Mucosa of gallbladder (tissue), 1 donor: ENCODE results near the gene SHLD1. TPM values are rescaled to one million over a fixed set of nuclear protein-coding genes. Genes with fewer than 3 reads are reported as not detected.
A peak's percentile ranks its signal among the peaks of the same experiment; 100 is the strongest.
"Not testable (repeated sequence)": the region's sequence is repeated elsewhere in the genome, so short reads cannot be mapped to it uniquely, and the experiment has no call there.

Experiments
- DNase-seq: peaks from one replicate; pipeline ENCODE4 v3.0.0-alpha.2; 2020; ENCODE audit warnings: low spot score
- total RNA-seq: library from RNA; stranded (reverse); gene quantifications from one replicate; pipeline ENCODE4 v1.2.1, GENCODE V29; 2021
- donor health status: DM: no; HTN: no; CAD: no.

Gene SHLD1
- 12.1 TPM for total RNA-seq

DNA sequence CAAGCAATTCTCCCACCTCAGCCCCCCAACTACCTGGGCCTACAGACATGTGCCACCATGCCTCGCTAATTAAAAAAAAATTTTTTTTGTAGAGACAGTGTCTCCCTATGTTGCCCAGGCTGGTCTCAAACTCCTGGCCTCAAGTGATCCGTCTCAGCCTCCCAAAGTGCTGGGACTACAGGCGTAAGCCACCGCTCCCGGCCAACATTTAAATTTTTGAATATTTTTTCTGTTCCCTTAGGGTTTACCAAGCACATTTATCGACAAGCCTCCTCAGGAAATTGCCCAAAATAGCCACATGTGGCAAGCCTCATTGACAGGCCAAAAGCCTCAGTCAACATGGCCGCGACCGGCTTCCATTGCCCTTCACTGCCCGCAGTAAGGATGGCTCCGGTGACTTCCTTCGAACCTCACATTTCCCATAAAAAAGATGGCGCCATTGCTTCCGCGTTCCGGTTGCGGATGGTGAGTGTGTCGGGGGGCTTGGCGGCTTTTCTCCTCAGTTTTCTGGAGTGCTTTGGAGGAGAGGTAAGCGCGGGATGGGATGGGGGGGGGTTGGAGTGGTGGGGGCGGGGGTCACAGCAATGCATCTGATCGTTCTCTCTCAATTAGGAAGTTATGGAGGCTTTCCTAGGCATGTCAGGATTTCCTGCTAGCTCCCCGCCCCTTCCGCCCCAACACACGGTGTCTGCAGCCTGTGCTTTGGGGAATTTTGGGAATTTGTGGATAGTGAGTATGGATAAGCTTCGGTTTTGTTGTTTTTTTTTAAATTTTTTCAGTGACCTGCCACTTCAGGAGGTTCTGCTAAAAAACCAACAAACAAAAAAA is at the start of gene SHLD1:
Gene SHLD1, plus strand, starts transcription at position 450 of the 828 bp plus-strand sequence. CDS start 22,465 bp downstream, outside the sequence.
- peak; percentile 86 for DNase-seq

GRCh38 chr20:5702339-5702738 is 47.9 kb upstream of the SHLD1 start:
- DNase-seq = not testable (repeated sequence)

GRCh38 chr20:5703681-5704101 is 46.5 kb upstream of the SHLD1 start:
- DNase-seq = no peak

GRCh38 chr20:5705827-5706226 is 44.4 kb upstream of the SHLD1 start:
- DNase-seq = no peak

DNA sequence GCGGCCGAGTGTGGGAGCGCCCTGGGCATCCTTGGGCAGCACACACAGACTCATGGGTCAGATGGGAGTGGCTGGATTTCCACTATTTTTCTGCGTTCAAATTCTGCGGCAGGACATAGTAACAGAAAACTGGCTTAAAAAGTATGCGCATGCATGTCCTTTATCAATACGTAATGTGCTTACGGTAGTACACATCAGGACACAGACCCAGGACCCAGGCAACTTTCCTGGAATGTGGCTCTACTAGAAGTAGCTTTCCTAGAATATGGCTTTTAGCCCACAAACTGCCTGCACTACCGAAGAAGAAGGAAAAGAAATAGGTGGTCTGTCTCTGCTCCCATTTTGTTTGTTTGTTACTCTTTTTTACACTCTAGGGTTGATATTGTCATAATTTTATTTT is 43.4 kb upstream of the SHLD1 start:
- no peak for DNase-seq

- DNase-seq = no peak
Measured at GRCh38 chr20:5710551-5710950, 39.6 kb upstream of the SHLD1 start.

DNA sequence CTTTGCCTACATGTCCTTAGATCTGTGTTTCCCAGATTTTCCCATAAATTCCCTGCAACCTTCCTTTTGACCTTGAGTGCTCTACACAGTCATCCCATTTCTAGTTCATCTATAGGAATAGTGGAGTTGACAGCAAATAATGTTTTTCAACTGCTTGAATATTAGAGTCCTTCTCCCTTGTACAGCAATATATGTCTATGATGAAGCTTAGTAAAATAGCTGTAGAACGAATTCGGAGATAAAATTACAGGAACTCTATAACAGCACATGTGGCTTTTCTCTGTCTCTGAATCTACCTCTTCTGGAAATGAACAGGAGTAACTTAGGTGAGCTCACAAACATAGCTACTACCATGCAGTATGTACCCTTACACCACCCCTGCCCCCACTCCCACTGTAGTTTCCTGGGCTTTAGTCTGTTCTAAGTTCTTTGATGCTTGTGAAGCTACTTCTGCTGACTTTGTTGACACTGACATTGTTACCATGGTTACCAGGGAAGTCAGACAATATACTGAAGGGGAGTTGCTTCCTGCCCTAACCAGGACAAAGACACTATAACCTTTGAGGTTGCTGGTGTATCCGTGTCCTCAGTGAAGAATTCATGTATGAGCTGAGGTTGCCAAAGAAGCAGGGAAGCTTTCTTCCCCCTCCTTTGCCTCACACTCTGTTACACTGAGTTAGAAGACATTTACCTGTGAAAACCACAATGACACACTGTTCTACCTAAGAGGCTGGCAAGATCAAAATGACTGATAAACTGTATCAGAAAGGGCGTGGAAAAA is 35.8 kb upstream of the SHLD1 start:
- DNase-seq = no peak

DNA sequence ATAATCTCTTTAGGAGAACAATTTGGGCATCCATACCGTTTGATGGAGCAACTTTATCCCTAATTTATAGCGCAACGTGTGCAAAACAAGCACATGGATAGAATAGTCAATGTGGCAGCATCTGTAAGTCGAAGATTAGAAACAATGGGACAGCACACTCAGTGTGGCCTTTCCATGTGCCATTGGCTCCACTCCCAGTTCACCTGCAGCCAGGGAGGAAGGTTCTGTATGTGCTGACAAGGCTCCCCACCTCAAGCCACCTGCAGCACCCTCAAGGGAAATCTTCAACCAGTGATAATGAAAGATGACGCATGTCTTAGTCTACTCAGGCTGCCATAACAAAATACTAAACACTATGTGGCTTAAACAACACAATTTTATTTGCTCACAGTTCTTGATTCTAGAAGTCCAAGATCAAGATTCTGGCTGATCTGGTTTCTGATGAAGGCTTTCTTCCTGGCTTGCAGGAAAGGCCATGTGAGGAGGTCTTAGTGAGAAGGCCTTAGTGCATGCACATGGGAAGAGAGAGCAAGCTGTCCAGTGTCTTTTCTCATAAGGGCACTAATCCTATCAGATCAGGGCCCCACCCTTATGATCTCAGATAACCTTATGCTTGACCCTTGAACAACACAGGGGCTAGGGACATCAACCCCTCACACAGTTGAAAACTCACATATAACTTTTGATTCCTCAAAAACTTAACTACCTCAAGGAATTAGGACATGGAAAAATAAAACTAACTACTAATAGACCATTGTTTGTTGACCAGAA is 34.9 kb upstream of the SHLD1 start:
- peak; percentile 31 for DNase-seq

GRCh38 chr20:5716953-5717352 is 33.2 kb upstream of the SHLD1 start:
- DNase-seq = no peak

DNA sequence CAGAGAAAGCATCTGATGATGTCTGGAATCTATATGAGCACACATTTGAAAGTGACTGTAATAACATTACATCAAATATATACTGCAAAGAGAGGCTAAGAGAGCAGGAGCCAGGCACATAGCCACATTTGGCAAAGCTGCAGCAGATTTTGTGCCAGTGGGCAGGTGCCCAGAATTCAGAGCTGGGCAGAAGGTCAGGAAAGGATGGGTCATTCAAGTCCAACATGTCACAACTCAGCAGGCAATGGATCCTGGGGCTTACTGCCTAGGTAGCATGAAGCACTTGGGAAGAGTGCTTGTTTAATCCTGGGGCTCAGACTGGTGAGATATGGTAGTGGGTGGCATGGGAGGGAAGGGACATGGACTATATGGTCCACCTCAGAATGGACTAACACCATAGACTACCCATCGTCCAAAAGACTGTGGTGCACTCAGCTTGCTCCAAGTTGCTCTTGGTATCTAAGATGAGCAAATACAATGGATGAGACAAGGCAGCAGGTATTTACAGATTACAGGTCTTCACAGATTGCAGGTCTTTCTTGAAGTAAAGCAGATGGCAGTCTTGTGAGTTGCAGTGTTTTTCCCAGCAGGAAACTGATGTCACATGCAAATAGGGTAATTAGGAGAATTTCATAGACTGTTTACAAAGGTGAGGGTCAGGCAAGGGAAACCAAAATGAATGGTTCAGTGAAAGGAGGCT is 31.2 kb upstream of the SHLD1 start:
- no peak for DNase-seq

DNA sequence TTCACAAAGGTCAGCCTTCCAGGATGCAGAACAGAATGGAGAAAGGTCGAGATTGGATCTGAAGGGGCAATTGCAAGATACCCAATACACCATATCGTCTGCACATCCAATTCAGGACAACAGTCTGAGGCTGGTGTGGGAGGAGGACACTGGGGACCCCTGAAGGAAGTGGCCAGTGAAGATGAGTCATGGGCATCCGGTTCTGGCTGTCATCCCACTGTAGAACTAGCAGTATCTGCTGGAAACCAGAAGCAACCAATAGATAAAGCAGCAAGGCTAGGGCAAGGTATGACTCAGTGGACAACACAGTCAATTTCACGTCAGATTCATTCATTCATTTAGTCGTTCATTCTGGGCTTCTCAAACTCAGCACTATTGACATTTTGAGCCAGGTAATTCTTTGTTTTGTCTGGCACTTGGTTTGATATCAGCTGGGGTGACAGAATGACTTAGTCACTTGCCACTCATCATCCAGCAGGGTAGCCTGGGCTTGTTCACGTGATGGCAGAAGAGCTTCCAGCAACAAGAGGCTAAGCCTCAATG is 30.3 kb upstream of the SHLD1 start:
- DNase-seq = no peak

- DNase-seq = no peak
Measured at GRCh38 chr20:5720696-5721095, 29.5 kb upstream of the SHLD1 start.

DNA sequence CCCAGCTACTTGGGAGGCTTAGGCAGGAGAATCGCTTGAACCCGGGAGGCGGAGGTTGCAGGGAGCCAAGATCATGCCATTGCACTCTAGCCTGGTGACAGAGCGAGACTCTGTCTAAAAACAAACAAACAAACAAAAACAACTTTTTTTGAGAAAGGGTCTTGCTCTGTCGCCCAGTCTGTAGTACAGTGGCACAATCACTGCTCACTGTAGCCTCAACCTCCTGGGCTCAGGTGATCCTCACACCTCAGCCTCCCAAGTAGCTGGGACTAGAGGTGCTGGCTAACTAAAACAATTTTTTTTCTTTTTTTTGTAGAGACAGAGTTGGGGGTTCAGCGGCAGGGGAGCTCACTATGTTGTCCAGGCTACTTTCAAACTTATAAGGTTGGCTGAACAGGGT is 28.8 kb upstream of the SHLD1 start:
- not testable (repeated sequence) for DNase-seq

DNA sequence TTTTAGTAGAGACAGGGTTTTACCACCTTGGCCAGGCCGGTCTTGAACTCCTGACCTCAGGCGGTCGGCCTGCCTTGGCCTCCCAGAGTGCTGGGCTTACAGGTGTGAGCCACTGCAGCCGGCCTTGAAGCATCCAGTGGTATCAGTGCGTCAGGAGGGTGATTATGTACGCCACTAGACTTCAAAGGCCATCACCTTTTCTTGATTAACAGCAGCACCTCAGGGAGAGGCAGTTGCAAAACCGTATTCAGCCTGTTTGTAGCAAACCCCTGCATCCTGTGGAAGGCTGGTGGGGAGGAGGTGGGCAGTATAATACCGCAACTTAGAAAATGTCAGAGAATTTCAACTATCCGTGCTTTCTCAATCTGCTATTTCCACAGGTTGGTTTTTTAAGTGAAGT is 27.3 kb upstream of the SHLD1 start:
- DNase-seq = no peak

GRCh38 chr20:5725183-5725463 is 25.1 kb upstream of the SHLD1 start:
- not testable (repeated sequence) for DNase-seq

DNA sequence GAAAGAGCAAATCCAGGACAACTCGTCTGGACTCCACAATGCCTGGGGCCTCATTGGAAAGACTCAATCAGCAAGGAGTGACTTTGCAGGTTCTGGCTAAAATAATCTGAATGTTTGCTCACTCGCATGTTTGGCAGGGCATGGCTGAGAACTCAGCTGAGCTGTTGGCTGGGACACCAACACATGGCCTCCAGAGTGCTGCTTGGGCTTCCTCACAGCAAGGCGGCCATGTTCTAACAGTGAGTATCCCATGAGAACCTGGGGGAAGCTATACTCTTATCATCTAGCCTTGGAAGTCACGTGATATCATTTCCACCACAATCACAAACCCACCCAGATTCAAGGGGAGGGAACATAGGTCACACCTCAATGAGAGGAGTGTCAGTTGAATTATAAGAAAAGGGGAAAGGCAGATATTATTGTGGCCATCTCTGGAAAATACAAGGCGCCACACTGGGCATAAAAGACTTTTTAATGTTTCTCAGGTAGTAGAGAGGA is 23.1 kb upstream of the SHLD1 start:
- no peak for DNase-seq

GRCh38 chr20:5729348-5729747 is 20.9 kb upstream of the SHLD1 start:
- no peak for DNase-seq

- DNase-seq = no peak
Measured at GRCh38 chr20:5730131-5730530, 20.1 kb upstream of the SHLD1 start.

DNA sequence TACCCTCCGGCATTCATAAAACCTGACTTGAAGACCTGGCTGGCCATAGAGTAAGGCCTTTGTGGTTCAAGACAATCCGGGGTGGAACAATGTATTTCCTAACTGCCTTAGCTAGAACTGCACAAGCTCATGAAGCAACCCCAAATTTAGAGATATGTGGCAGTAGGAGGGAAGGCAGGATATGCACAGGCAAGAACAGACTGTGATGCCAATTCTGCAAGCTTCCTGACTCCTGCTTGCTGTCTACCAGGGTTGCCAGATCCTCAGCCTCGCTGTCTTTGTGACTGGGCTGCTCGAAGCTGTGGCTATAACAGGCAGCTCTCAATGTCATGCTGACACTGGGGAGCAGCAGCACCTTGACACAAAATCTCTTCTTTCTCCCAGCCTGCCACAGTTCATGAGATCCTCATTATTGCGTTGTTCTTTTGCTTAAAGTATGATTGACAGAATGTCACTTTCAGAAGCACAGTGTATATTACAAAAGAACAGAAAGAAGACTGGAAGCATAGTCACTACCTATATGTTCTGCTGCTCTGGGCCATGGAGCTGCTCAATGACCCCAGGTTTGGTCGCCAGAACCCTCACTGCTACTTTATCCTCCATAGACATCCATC is 18.3 kb upstream of the SHLD1 start:
- DNase-seq = no peak

GRCh38 chr20:5734602-5735001 is 15.6 kb upstream of the SHLD1 start:
- no peak for DNase-seq
